Activated CD4-positive, alpha-beta T cell treated with anti-CD3 and anti-CD28 coated beads, Interleukin-2, amount 10 ng/mL, durations not matched to agents 7 days and 5 days (primary cell): ENCODE data around the gene PTPRJ. TPM values are rescaled to one million over a fixed set of nuclear protein-coding genes. Genes with fewer than 3 reads are reported as not detected.

ENCODE experiments used
- CTCF ChIA-PET: fragments of 350-600 bp; sonication (Branson Sonifier 250); formaldehyde crosslinking; loops from one replicate; lab custom pipeline; 2021; ENCODE audit warnings: antibody characterized with exemption; lab: Charles Lee
- POLR2A ChIA-PET: fragments of 350-600 bp; sonication (Branson Sonifier 250); formaldehyde crosslinking; loops from one replicate; lab custom pipeline; 2021; ENCODE audit warnings: antibody characterized with exemption; lab: Charles Lee
- DNase-seq: peaks from one replicate; pipeline ENCODE4 v3.0.0-alpha.2; 2020
- H3K27ac Mint-ChIP-seq: one replicate; pipeline ENCODE4 v1.8.0; 2021; ENCODE audit warnings: mild to moderate bottlenecking, moderate library complexity, mixed read lengths
- H3K27me3 Mint-ChIP-seq: one replicate; pipeline ENCODE4 v1.8.0; 2021; ENCODE audit warnings: mixed read lengths
- H3K36me3 Mint-ChIP-seq: one replicate; pipeline ENCODE4 v1.8.0; 2021; ENCODE audit warnings: low read depth, mixed read lengths
- H3K4me1 Mint-ChIP-seq: one replicate; pipeline ENCODE4 v1.8.0; 2021; ENCODE audit warnings: mixed read lengths
- H3K4me3 Mint-ChIP-seq: one replicate; pipeline ENCODE4 v1.8.0; 2021; ENCODE audit warnings: mild to moderate bottlenecking, moderate library complexity, mixed read lengths
- H3K9me3 Mint-ChIP-seq: one replicate; pipeline ENCODE4 v1.8.0; 2021; ENCODE audit warnings: mixed read lengths
- total RNA-seq, 2 experiments: library from RNA; stranded (reverse); gene quantifications; one replicate each; pipeline ENCODE4 v1.2.3, GENCODE V29; 2021

PTPRJ gene
- total RNA-seq, 2 experiments from 2014 or later, result 75.2 to 81.3 TPM

GRCh38 chr11:48110509-48110766, 130.1 kb downstream of the PTPRJ start:
- Mint-ChIP-seq H3K27me3 (no peaks in the 10 kb centered on the region), H3K9me3 (peaks cover 15% of the 10 kb centered on the region), H3K36me3 (peaks cover 46% of the 10 kb centered on the region), H3K4me3 (no peak overlapping the region), H3K4me1 (peaks cover 49% of the 10 kb centered on the region), H3K27ac (no peak overlapping the region)
- ChIA-PET POLR2A (no interaction called here), CTCF (interaction anchor here (0.6 to 9.3 kb wide), 5 partner anchors 54 to 718 kb away, joined by 3 to 75 read pairs (median 8); no protein-coding TSS in a partner anchor)
- no peak for DNase-seq

GRCh38 chr11:48111891-48112290, 131.5 kb downstream of the PTPRJ start:
- no peak overlapping the region for H3K4me3 Mint-ChIP-seq
- no peaks in the 10 kb centered on the region for H3K27me3 Mint-ChIP-seq
- CTCF ChIA-PET, result interaction anchor here (1.0 to 9.3 kb wide), 4 partner anchors 48 to 179 kb away, joined by 3 to 75 read pairs (median 4); no protein-coding TSS in a partner anchor
- peaks cover 36% of the 10 kb centered on the region for H3K4me1 Mint-ChIP-seq
- peaks cover 51% of the 10 kb centered on the region for H3K36me3 Mint-ChIP-seq
- H3K9me3 Mint-ChIP-seq, result peaks cover 23% of the 10 kb centered on the region
- no peak overlapping the region for H3K27ac Mint-ChIP-seq
- no peak for DNase-seq
- POLR2A ChIA-PET, result no interaction called here

- Mint-ChIP-seq H3K27ac (no peak overlapping the region), H3K36me3 (peaks cover 64% of the 10 kb centered on the region), H3K4me3 (no peak overlapping the region), H3K9me3 (peaks cover 23% of the 10 kb centered on the region), H3K4me1 (peaks cover 8% of the 10 kb centered on the region), H3K27me3 (no peaks in the 10 kb centered on the region)
- POLR2A ChIA-PET, result no interaction called here
- CTCF ChIA-PET, result interaction anchor here (1.2 kb wide), 1 partner anchor 10 kb away, joined by 3 read pairs; no protein-coding TSS in a partner anchor
- no peak for DNase-seq
Measured at GRCh38 chr11:48114740-48115139, 134.4 kb downstream of the PTPRJ start.

- H3K4me1 Mint-ChIP-seq, result no peaks in the 10 kb centered on the region
- CTCF ChIA-PET, result interaction anchor here (0.8 kb wide), 1 partner anchor 13 kb away, joined by 3 read pairs; no protein-coding TSS in a partner anchor
- POLR2A ChIA-PET, result no interaction called here
- peaks cover 23% of the 10 kb centered on the region for H3K9me3 Mint-ChIP-seq
- H3K27ac Mint-ChIP-seq, result no peak overlapping the region
- H3K36me3 Mint-ChIP-seq, result peaks cover 73% of the 10 kb centered on the region
- DNase-seq, result no peak
- H3K27me3 Mint-ChIP-seq, result no peaks in the 10 kb centered on the region
- no peak overlapping the region for H3K4me3 Mint-ChIP-seq
Measured at GRCh38 chr11:48116437-48117228, 136.3 kb downstream of the PTPRJ start.

- peaks cover 77% of the 10 kb centered on the region for H3K36me3 Mint-ChIP-seq
- no peaks in the 10 kb centered on the region for H3K9me3 Mint-ChIP-seq
- POLR2A ChIA-PET, result no interaction called here
- CTCF ChIA-PET, result interaction anchor here (0.5 to 0.6 kb wide), 3 partner anchors 8 to 1278 kb away, joined by 3 to 4 read pairs (median 3); no protein-coding TSS in a partner anchor
- H3K4me3 Mint-ChIP-seq, result no peak overlapping the region
- no peak for DNase-seq
- H3K4me1 Mint-ChIP-seq, result no peaks in the 10 kb centered on the region
- no peaks in the 10 kb centered on the region for H3K27me3 Mint-ChIP-seq
- no peak overlapping the region for H3K27ac Mint-ChIP-seq
Measured at GRCh38 chr11:48122246-48122645, 141.9 kb downstream of the PTPRJ start.

GRCh38 chr11:48122656-48123055, 142.3 kb downstream of the PTPRJ start:
- peaks cover 78% of the 10 kb centered on the region for H3K36me3 Mint-ChIP-seq

GRCh38 chr11:48123254-48123875, 143.0 kb downstream of the PTPRJ start:
- Mint-ChIP-seq H3K4me3 (no peak overlapping the region), H3K27me3 (no peaks in the 10 kb centered on the region), H3K36me3 (peaks cover 78% of the 10 kb centered on the region), H3K9me3 (no peaks in the 10 kb centered on the region), H3K4me1 (no peaks in the 10 kb centered on the region), H3K27ac (no peak overlapping the region)
- no peak for DNase-seq
- CTCF ChIA-PET, result no interaction called here
- POLR2A ChIA-PET, result no interaction called here

More at GRCh38 chr11:48122656-48123055, 142.3 kb downstream of the PTPRJ start:
- ChIA-PET POLR2A (no interaction called here), CTCF (no interaction called here)
- no peak for DNase-seq
- no peak overlapping the region for H3K27ac Mint-ChIP-seq
- H3K9me3 Mint-ChIP-seq, result no peaks in the 10 kb centered on the region
- H3K4me3 Mint-ChIP-seq, result no peak overlapping the region
- no peaks in the 10 kb centered on the region for H3K4me1 Mint-ChIP-seq
- no peaks in the 10 kb centered on the region for H3K27me3 Mint-ChIP-seq

GRCh38 chr11:48123934-48124755, 143.8 kb downstream of the PTPRJ start:
- peaks cover 79% of the 10 kb centered on the region for H3K36me3 Mint-ChIP-seq

GRCh38 chr11:48124880-48125279, 144.5 kb downstream of the PTPRJ start:
- Mint-ChIP-seq H3K27ac (no peak overlapping the region), H3K36me3 (peaks cover 73% of the 10 kb centered on the region), H3K4me3 (no peak overlapping the region), H3K27me3 (no peaks in the 10 kb centered on the region), H3K4me1 (peaks cover 13% of the 10 kb centered on the region), H3K9me3 (no peaks in the 10 kb centered on the region)
- POLR2A ChIA-PET, result no interaction called here
- CTCF ChIA-PET, result interaction anchor here (0.5 to 1.3 kb wide), 2 partner anchors 162 to 191 kb away, joined by 4 read pairs; no protein-coding TSS in a partner anchor
- no peak for DNase-seq

More at GRCh38 chr11:48123934-48124755, 143.8 kb downstream of the PTPRJ start:
- ChIA-PET CTCF (interaction anchor here (0.5 to 1.3 kb wide), 2 partner anchors 161 to 190 kb away, joined by 4 read pairs; no protein-coding TSS in a partner anchor), POLR2A (no interaction called here)
- Mint-ChIP-seq H3K4me3 (no peak overlapping the region), H3K9me3 (no peaks in the 10 kb centered on the region), H3K4me1 (peaks cover 6% of the 10 kb centered on the region), H3K27ac (no peak overlapping the region), H3K27me3 (no peaks in the 10 kb centered on the region)
- DNase-seq, result no peak

- no peaks in the 10 kb centered on the region for H3K27me3 Mint-ChIP-seq
- H3K9me3 Mint-ChIP-seq, result no peaks in the 10 kb centered on the region
- ChIA-PET CTCF (no interaction called here), POLR2A (no interaction called here)
- peaks cover 18% of the 10 kb centered on the region for H3K4me1 Mint-ChIP-seq
- H3K36me3 Mint-ChIP-seq, result peaks cover 73% of the 10 kb centered on the region
- DNase-seq, result no peak
- peak overlapping the region; percentile 32 for H3K27ac Mint-ChIP-seq
- H3K4me3 Mint-ChIP-seq, result no peak overlapping the region
Measured at GRCh38 chr11:48125866-48126265, 145.5 kb downstream of the PTPRJ start.

GRCh38 chr11:48127521-48128183, 147.3 kb downstream of the PTPRJ start:
- DNase-seq, result no peak
- Mint-ChIP-seq H3K27ac (no peak overlapping the region), H3K36me3 (peaks cover 63% of the 10 kb centered on the region), H3K27me3 (no peaks in the 10 kb centered on the region), H3K4me1 (peaks cover 18% of the 10 kb centered on the region), H3K9me3 (no peaks in the 10 kb centered on the region), H3K4me3 (no peak overlapping the region)
- ChIA-PET CTCF (no interaction called here), POLR2A (no interaction called here)
